ENCODE data around the gene TRABD. TPM values are rescaled to one million over a fixed set of nuclear protein-coding genes. Genes with fewer than 3 reads are reported as not detected.
"Not testable (repeated sequence)": the region's sequence is repeated elsewhere in the genome, so short reads cannot be mapped to it uniquely, and the experiment has no call there.

Gene TRABD, protein sequence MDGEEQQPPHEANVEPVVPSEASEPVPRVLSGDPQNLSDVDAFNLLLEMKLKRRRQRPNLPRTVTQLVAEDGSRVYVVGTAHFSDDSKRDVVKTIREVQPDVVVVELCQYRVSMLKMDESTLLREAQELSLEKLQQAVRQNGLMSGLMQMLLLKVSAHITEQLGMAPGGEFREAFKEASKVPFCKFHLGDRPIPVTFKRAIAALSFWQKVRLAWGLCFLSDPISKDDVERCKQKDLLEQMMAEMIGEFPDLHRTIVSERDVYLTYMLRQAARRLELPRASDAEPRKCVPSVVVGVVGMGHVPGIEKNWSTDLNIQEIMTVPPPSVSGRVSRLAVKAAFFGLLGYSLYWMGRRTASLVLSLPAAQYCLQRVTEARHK
- total RNA-seq (2014; rRNA removed; shearing (Covaris generic)) (111 and 126 TPM in 2 replicates), total RNA-seq (2022) (119 and 128 TPM in 2 replicates), Bru-seq, nascent RNA (percentile 69 among the genes with signal in this experiment), BruChase-seq, experiment 1, labeled RNA remaining after a 6-hour chase (percentile 87 among the genes with signal in this experiment), BruChase-seq, experiment 2, labeled RNA remaining after a 2-hour chase (percentile 82 among the genes with signal in this experiment)
- long read RNA-seq, transcript TRABD-203 (10 exons, 2,172 nt) = minor isoform, 12 of 273 reads
- long read RNA-seq, transcript TRABD-205 (9 exons, 2,404 nt) = minor isoform, 12 of 273 reads
- long read RNA-seq, transcript TRABD-201 (10 exons, 2,329 nt) = minor isoform, 47 of 273 reads
- long read RNA-seq, transcript TRABD-202 (10 exons, 2,272 nt) = major isoform, 79 of 273 reads
- long read RNA-seq, partial matches to known transcripts = 31 of 273 reads
- long read RNA-seq, other reads (novel, unspliced or antisense) = 86 of 273 reads

- no TSS peak for BruUV-seq (replicated peaks)
- Histone ChIP-seq H2AFZ (ENCODE audit: low read length) (peak within 1 kb of the TSS; percentile 26; the same call in 1 of the 2 replicates), H3K79me2 (ENCODE audit: insufficient read depth, low read depth, low read length) (peaks cover 29% of the 10 kb centered on the region), H3K36me3 (ENCODE audit: insufficient read depth, low read length) (peaks cover 17% of the 10 kb centered on the region), H3K9me2 (ENCODE audit: insufficient read depth, low read length) (no peaks in the 10 kb centered on the region), H3K9me3 (ENCODE audit: low read length) (no peaks in the 10 kb centered on the region), H3K27ac (ENCODE audit: low read depth, low read length, poor library complexity, severe bottlenecking) (peak within 1 kb of the TSS; percentile 99), H3K4me1 (ENCODE audit: insufficient read depth, low read length, poor library complexity, severe bottlenecking) (peaks cover 38% of the 10 kb centered on the region), H3K4me2 (ENCODE audit: low read length) (peak within 1 kb of the TSS; percentile 92), H3K4me3 (ENCODE audit: low read depth, low read length, poor library complexity, severe bottlenecking) (peak within 1 kb of the TSS; percentile 81), H4K20me1 (ENCODE audit: insufficient read depth, low read length) (no peaks in the 10 kb centered on the region)
- TF ChIP-seq EZH2phosphoT487 (IDR thresholded peaks at IDR 0.05; ENCODE audit: borderline replicate concordance, low read depth, low read length) = no peak
- TF ChIP-seq, protein P1, sequence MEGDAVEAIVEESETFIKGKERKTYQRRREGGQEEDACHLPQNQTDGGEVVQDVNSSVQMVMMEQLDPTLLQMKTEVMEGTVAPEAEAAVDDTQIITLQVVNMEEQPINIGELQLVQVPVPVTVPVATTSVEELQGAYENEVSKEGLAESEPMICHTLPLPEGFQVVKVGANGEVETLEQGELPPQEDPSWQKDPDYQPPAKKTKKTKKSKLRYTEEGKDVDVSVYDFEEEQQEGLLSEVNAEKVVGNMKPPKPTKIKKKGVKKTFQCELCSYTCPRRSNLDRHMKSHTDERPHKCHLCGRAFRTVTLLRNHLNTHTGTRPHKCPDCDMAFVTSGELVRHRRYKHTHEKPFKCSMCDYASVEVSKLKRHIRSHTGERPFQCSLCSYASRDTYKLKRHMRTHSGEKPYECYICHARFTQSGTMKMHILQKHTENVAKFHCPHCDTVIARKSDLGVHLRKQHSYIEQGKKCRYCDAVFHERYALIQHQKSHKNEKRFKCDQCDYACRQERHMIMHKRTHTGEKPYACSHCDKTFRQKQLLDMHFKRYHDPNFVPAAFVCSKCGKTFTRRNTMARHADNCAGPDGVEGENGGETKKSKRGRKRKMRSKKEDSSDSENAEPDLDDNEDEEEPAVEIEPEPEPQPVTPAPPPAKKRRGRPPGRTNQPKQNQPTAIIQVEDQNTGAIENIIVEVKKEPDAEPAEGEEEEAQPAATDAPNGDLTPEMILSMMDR (conservative IDR thresholded peaks at IDR 0.05; ENCODE audit: low read length) = no peak
- DNase-seq (ENCODE audit: low spot score) = peak; percentile 95
- POLR2A ChIA-PET = no interaction called here
- intact Hi-C loops (cut with micrococcal nuclease; ENCODE audit: unreplicated experiment) = no loop called here
- CTCF ChIA-PET (ENCODE audit: unreplicated experiment) = no interaction called here
These were observed at the start of gene TRABD for GRCh38 chr22:50185375-50186087. TRABD (plus strand) TSS chr22:50185913; CDS start chr22:50193061, 7,148 bp downstream.

DNA sequence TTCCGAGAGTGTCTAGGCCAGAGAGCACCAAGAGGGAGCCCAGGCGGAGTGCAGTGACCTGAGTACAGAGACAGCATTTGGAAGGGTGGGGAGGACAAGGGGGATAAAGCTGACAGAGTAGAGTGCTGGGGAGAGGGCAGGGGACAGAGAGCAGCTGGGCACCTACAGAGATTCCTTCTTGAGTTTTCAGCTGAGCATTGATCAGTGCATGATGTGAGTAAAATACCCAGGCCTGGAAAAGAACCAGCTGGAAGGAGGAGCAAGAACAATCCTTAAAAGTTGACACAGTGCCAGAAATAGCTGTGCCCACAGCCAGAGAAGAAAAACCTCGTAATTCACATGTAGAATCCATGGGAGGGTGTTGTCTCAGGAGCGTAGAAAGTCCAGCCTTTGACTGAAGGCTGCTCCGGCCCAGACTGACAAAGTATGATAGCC lies 49.1 kb upstream of the TRABD start:
- TF ChIP-seq EZH2phosphoT487 (IDR thresholded peaks at IDR 0.05; ENCODE audit: borderline replicate concordance, low read depth, low read length) = no peak
- TF ChIP-seq, protein P1 (conservative IDR thresholded peaks at IDR 0.05; ENCODE audit: low read length) = no peak
- no peak overlapping the region for H3K27ac ChIP-seq (ENCODE audit: low read depth, low read length, poor library complexity, severe bottlenecking)
- intact Hi-C loops (cut with micrococcal nuclease; ENCODE audit: unreplicated experiment) = no loop called here
- no peaks in the 10 kb centered on the region for H3K79me2 ChIP-seq (ENCODE audit: insufficient read depth, low read depth, low read length)
- ChIA-PET CTCF (ENCODE audit: unreplicated experiment) (no interaction called here), POLR2A (interaction anchor here (0.6 to 1.5 kb wide), 2 partner anchors 31 to 106 kb away, joined by 3 to 5 read pairs; no protein-coding TSS in a partner anchor)
- H3K9me3 ChIP-seq (ENCODE audit: low read length) = no peaks in the 10 kb centered on the region
- DNase-seq (ENCODE audit: low spot score) = no peak
- H3K4me3 ChIP-seq (ENCODE audit: low read depth, low read length, poor library complexity, severe bottlenecking) = no peak overlapping the region
- H3K4me1 ChIP-seq (ENCODE audit: insufficient read depth, low read length, poor library complexity, severe bottlenecking) = peaks cover 14% of the 10 kb centered on the region
- no peak overlapping the region for H3K4me2 ChIP-seq (ENCODE audit: low read length)
- no TSS peak for BruUV-seq (replicated peaks)
- H2AFZ ChIP-seq (ENCODE audit: low read length) = no peak overlapping the region
- H4K20me1 ChIP-seq (ENCODE audit: insufficient read depth, low read length) = no peaks in the 10 kb centered on the region
- H3K36me3 ChIP-seq (ENCODE audit: insufficient read depth, low read length) = no peaks in the 10 kb centered on the region
- H3K9me2 ChIP-seq (ENCODE audit: insufficient read depth, low read length) = no peaks in the 10 kb centered on the region

- H3K27ac ChIP-seq (ENCODE audit: low read depth, low read length, poor library complexity, severe bottlenecking); DNase-seq (ENCODE audit: low spot score); H2AFZ ChIP-seq (ENCODE audit: low read length); H3K9me2 ChIP-seq (ENCODE audit: insufficient read depth, low read length); H3K4me3 ChIP-seq (ENCODE audit: low read depth, low read length, poor library complexity, severe bottlenecking); H3K9me3 ChIP-seq (ENCODE audit: low read length); CTCF ChIA-PET (ENCODE audit: unreplicated experiment); H4K20me1 ChIP-seq (ENCODE audit: insufficient read depth, low read length); intact Hi-C loops (cut with micrococcal nuclease; ENCODE audit: unreplicated experiment); POLR2A ChIA-PET; H3K4me2 ChIP-seq (ENCODE audit: low read length); H3K36me3 ChIP-seq (ENCODE audit: insufficient read depth, low read length); H3K79me2 ChIP-seq (ENCODE audit: insufficient read depth, low read depth, low read length); BruUV-seq (replicated peaks): not testable (repeated sequence)
- H3K4me1 ChIP-seq (ENCODE audit: insufficient read depth, low read length, poor library complexity, severe bottlenecking) = peaks cover 14% of the 10 kb centered on the region
These were observed 48.4 kb upstream of the TRABD start for GRCh38 chr22:50137277-50137676.

Measured in OCI-LY7 (cell line).